BE2C (cell line): ENCODE data around the gene TTC12.
A peak's percentile ranks its signal among the peaks of the same experiment; 100 is the strongest.

Experiments used
- DNase-seq: peaks from one replicate; pipeline ENCODE4 v3.0.0-alpha.2; 2020
- H3K27me3 ChIP-seq: fragments of 250-450 bp; sonication (Bioruptor Pico); 2 replicates; pipeline ENCODE4 v1.5.1; 2020; ENCODE audit warnings: mild to moderate bottlenecking
- H3K36me3 ChIP-seq: fragments of 250-450 bp; sonication (Bioruptor Pico); 2 replicates; pipeline ENCODE4 v1.5.1; 2020; ENCODE audit warnings: mild to moderate bottlenecking
- H3K4me1 ChIP-seq: fragments of 250-450 bp; sonication (Bioruptor Pico); 2 replicates; pipeline ENCODE4 v1.5.1; 2020
- H3K4me3 ChIP-seq: 2 replicates; pipeline ENCODE4 v1.5.1; 2011; ENCODE audit warnings: low read depth, low read length
- H3K9me3 ChIP-seq: fragments of 250-450 bp; sonication (Bioruptor Pico); 2 replicates; pipeline ENCODE4 v1.5.1; 2020
- CTCF ChIP-seq: IDR thresholded peaks from 2 replicates; pipeline ENCODE4 v1.5.1; 2012; ENCODE audit warnings: mild to moderate bottlenecking, low read depth, low read length

TTC12 gene

GRCh38 chr11:113339929-113340589 lies 25.7 kb downstream of the TTC12 start:
- peaks cover 11% of the 10 kb centered on the region; the same call in 1 of the 2 replicates for H3K4me1 ChIP-seq
- H3K36me3 ChIP-seq: peaks cover 3% of the 10 kb centered on the region; the same call in 1 of the 2 replicates
- no peaks in the 10 kb centered on the region for H3K9me3 ChIP-seq
- no peaks in the 10 kb centered on the region for H3K27me3 ChIP-seq
- DNase-seq: no peak
- no peak overlapping the region for H3K4me3 ChIP-seq
- TF ChIP-seq CTCF: no peak

- Histone ChIP-seq H3K9me3 (no peaks in the 10 kb centered on the region), H3K4me1 (peaks cover 11% of the 10 kb centered on the region; the same call in 1 of the 2 replicates), H3K36me3 (peaks cover 3% of the 10 kb centered on the region; the same call in 1 of the 2 replicates), H3K4me3 (peak overlapping the region; percentile 34), H3K27me3 (no peaks in the 10 kb centered on the region)
- no peak for TF ChIP-seq CTCF
- DNase-seq: peak; percentile 88
Observed at GRCh38 chr11:113341388-113342165, 27.2 kb downstream of the TTC12 start.

GRCh38 chr11:113345978-113346377 lies 31.6 kb downstream of the TTC12 start:
- H3K4me3 ChIP-seq: no peak overlapping the region
- H3K27me3 ChIP-seq: no peaks in the 10 kb centered on the region
- H3K9me3 ChIP-seq: no peaks in the 10 kb centered on the region; the same call in 1 of the 2 replicates
- no peak for DNase-seq
- H3K36me3 ChIP-seq: no peaks in the 10 kb centered on the region
- H3K4me1 ChIP-seq: peaks cover 16% of the 10 kb centered on the region
- no peak for TF ChIP-seq CTCF

GRCh38 chr11:113349528-113349927 lies 35.1 kb downstream of the TTC12 start:
- H3K4me3 ChIP-seq: no peak overlapping the region
- no peaks in the 10 kb centered on the region for H3K27me3 ChIP-seq
- H3K36me3 ChIP-seq: no peaks in the 10 kb centered on the region
- peaks cover 6% of the 10 kb centered on the region for H3K4me1 ChIP-seq
- no peaks in the 10 kb centered on the region; the same call in 1 of the 2 replicates for H3K9me3 ChIP-seq
- TF ChIP-seq CTCF: no peak
- DNase-seq: no peak

GRCh38 chr11:113350336-113351067 lies 36.1 kb downstream of the TTC12 start:
- TF ChIP-seq CTCF: no peak
- no peak for DNase-seq
- no peaks in the 10 kb centered on the region; the same call in 1 of the 2 replicates for H3K9me3 ChIP-seq

More at GRCh38 chr11:113350336-113351067, 36.1 kb downstream of the TTC12 start:
- Histone ChIP-seq H3K4me1 (peaks cover 6% of the 10 kb centered on the region), H3K27me3 (no peaks in the 10 kb centered on the region), H3K4me3 (no peak overlapping the region), H3K36me3 (no peaks in the 10 kb centered on the region)
